ENCODE measurements around the gene SERPINB12.

The SERPINB12 gene

GRCh38 chr18:63542069-63542468 is at the start of gene SERPINB12:
SERPINB12 (plus strand) TSS chr18:63542369; CDS start chr18:63556160, 13,791 bp downstream.
- no peak for DNase-seq

- no peak for DNase-seq
These were observed 49.3 kb upstream of the SERPINB12 start for GRCh38 chr18:63492851-63493250.

GRCh38 chr18:63495675-63496074 is 46.5 kb upstream of the SERPINB12 start:
- no peak for DNase-seq

- DNase-seq = no peak
These were observed 36.4 kb upstream of the SERPINB12 start for GRCh38 chr18:63505566-63506335.

GRCh38 chr18:63506336-63506646 is 35.9 kb upstream of the SERPINB12 start:
- DNase-seq = no peak

GRCh38 chr18:63508596-63508995 is 33.6 kb upstream of the SERPINB12 start:
- DNase-seq = no peak

- no peak for DNase-seq
These were observed 30.9 kb upstream of the SERPINB12 start for GRCh38 chr18:63511285-63511684.

- no peak for DNase-seq
These were observed 27.8 kb upstream of the SERPINB12 start for GRCh38 chr18:63514326-63514725.

- DNase-seq = no peak
These were observed 27.1 kb upstream of the SERPINB12 start for GRCh38 chr18:63514888-63515678.

GRCh38 chr18:63515801-63516200 is 26.4 kb upstream of the SERPINB12 start:
- no peak for DNase-seq

GRCh38 chr18:63518178-63519012 is 23.8 kb upstream of the SERPINB12 start:
- DNase-seq = peak; percentile 23 to 27

- no peak for DNase-seq
These were observed 22.0 kb upstream of the SERPINB12 start for GRCh38 chr18:63520053-63520685.

- no peak for DNase-seq
These were observed 18.5 kb upstream of the SERPINB12 start for GRCh38 chr18:63523660-63524059.

GRCh38 chr18:63527251-63527650 is 14.9 kb upstream of the SERPINB12 start:
- no peak for DNase-seq

GRCh38 chr18:63528863-63529492 is 13.2 kb upstream of the SERPINB12 start:
- no peak for DNase-seq

- DNase-seq = no peak
These were observed 9.7 kb upstream of the SERPINB12 start for GRCh38 chr18:63532471-63532870.

- DNase-seq = no peak
These were observed 7.6 kb upstream of the SERPINB12 start for GRCh38 chr18:63534615-63535014.

- DNase-seq = no peak
These were observed 2.2 kb upstream of the SERPINB12 start for GRCh38 chr18:63539904-63540510.

GRCh38 chr18:63544017-63544416 is 1.8 kb downstream of the SERPINB12 start:
- DNase-seq = no peak

- no peak for DNase-seq
These were observed 2.8 kb downstream of the SERPINB12 start for GRCh38 chr18:63545000-63545399.

GRCh38 chr18:63550068-63550467 is 7.9 kb downstream of the SERPINB12 start:
- DNase-seq = no peak

GRCh38 chr18:63551769-63552168 is 9.6 kb downstream of the SERPINB12 start:
- no peak for DNase-seq
